Head of caudate nucleus (tissue), 42 donors: ENCODE data around the gene MAP3K20.
"Not testable (repeated sequence)": the region's sequence is repeated elsewhere in the genome, so short reads cannot be mapped to it uniquely, and the experiment has no call there.

Source experiments
- DNase-seq, 42 donors: peaks; one replicate each; pipeline versions ENCODE4 v3.0.0 to v3.0.0-alpha.2; 2020 to 2021; ENCODE audit warnings: mixed read lengths in 7 of 42
- intact Hi-C: fragments of 100-400 bp; cut with DNase I; formaldehyde crosslinking; loops from one replicate; pipeline ENCODE4 v1.15.0; 2022

Gene MAP3K20

GRCh38 chr2:173181982-173182381 lies 106.3 kb downstream of the MAP3K20 start:
- DNase-seq = no peak
- intact Hi-C loops = no loop called here

DNA sequence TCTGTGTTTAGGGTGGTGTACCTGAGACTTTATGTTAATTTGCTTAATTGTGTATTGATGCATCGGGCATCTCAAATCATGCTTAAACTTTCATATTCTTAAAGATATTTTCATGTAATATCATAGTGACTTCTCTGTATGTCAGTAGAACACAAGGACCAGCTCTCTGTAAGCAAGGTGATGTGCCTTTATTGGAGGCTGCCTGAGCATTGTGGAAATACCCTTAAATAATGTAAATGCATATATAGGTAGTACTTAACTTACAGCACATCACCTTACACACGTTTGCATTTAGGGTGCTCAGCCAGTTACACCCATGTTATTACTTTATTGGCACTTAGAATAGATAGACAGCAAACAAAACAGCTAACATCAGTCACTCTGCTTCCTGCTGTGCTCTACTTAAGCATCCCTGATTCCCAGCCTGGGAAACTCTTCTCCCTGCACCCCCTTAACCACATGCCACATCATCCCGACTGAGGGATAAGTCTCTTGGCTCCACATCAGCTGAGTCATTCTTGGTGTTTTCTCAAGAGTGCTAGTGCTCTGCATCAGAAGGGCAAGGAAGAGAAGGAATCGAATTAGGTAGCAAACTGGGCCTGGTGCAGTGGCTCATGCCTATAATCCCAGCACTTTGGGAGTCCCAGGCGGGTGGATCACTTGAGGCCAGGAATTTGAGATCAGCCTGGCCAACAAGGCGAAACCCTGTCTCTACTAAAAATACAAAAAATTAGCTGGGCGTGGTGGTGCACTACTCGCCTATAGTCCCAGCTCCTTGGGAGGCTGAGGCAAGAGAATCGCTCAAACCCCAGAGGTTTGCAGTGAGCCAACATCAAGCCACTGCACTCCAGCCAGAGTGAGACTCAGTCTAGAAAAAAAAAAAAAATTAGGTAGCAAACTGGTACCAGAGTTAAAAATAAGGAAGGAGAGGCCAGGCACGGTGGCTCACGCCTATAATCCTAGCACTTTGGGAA lies 108.7 kb downstream of the MAP3K20 start:
- DNase-seq = peak in 4 of 42 donors; percentile 4 to 57 (median 24)
- intact Hi-C loops = no loop called here

DNA sequence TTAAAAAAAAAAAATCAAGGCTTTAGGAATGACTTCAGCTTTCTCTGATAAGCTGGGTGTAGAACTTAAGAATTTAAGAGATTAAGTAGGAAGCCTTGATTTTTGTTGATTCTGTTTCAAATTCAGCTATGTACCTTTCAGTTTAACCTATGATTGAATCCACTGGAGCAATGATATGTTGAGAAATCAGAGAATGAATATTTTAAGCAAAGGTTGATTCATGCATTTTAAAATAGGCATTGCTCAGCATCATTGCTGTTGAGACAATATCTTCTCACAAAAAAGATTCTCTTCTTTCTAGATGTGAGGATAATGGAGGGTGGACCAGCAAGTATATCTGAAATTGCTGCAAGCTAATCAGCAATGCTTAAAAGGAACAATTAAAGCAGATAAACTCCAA lies 109.8 kb downstream of the MAP3K20 start:
- DNase-seq = no peak
- intact Hi-C loops = no loop called here

- intact Hi-C loops = no loop called here
Measured at GRCh38 chr2:173187941-173188788, 112.5 kb downstream of the MAP3K20 start.

GRCh38 chr2:173191601-173192000 lies 116.0 kb downstream of the MAP3K20 start:
- intact Hi-C loops = no loop called here
- no peak for DNase-seq

More at GRCh38 chr2:173187941-173188788, 112.5 kb downstream of the MAP3K20 start:
- DNase-seq = peak in 15 of 42 donors; percentile 8 to 69 (median 22)

DNA sequence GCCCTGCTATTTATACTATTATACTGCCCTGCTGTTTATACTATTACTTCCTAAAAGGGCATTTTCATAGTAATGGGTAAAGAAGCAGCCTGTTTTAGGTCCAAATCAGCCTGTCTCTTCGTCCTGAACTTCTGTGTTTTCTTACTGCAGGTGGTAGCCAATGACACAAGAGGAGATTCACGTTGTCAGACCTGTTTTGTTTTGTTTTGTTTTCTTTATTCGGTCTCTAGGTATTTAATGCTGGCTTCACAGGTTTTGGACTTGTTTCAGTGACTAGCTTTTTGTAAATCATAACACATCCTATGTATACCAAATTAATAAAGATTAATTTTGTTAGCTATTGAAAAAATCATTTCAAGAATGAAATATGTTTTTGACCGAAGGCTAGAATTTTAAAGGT lies 116.4 kb downstream of the MAP3K20 start:
- intact Hi-C loops = no loop called here
- no peak for DNase-seq

DNA sequence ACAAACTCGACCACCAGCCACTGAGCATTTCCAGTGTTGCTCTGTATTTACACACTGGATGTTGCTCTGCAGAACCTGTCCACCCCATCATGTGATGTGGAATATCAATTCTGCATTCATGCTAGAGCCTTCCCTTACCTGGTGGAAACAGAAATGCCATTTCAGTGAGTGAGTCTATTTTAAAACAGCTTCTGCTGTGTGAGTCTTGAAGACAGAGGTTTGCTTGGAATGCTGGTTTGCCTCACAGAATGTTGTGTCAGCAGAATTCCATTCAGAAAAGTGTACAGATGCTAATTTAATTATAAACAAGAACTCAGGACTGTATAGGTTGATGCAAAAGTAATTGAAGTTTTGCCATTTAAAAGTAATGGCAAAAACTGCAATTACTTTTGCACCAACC lies 118.3 kb downstream of the MAP3K20 start:
- no peak for DNase-seq
- intact Hi-C loops = no loop called here

- intact Hi-C loops = no loop called here
- DNase-seq = no peak
Measured at GRCh38 chr2:173195100-173195499, 119.5 kb downstream of the MAP3K20 start.

- intact Hi-C loops = no loop called here
Measured at GRCh38 chr2:173196080-173196479, 120.4 kb downstream of the MAP3K20 start.

DNA sequence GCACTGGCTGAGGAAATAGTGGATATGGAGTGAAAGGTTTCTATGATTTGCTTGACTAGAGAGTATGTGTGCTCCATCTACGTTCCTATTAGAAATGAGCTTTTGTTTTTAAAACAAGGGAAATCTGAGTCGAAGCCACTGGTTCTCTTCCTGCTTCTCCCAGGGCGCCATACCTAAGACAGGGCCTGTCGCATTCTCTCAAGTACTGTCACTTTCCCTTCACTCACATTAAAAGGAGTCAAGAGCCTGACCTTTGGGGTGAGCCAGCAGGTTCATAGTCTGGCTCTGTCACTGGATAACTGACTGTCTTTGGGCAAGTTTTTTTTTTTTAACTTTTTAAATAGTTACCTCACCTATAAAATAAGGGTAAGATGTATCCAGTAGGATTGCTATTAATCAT lies 121.0 kb downstream of the MAP3K20 start:
- intact Hi-C loops = no loop called here
- no peak for DNase-seq

More at GRCh38 chr2:173196080-173196479, 120.4 kb downstream of the MAP3K20 start:
- DNase-seq = no peak

DNA sequence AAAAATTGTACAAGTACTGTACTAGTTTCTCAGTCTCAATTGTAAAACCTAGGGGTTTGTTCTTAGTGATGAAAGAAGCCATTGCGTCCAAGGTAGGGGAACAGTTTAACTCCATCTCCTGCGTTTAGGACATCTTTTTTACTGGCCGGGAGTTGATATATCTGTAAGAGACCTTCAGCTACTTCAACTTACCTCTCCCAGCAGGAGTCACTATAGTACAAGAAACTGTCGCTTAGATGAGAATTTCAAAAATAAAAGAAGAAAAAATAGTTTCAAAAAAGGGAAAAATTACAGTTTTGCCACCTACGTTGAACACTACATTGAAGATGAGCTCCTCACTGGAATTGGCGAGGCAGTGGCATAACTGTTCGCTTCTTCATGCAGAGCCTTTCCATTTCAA lies 122.7 kb downstream of the MAP3K20 start:
- intact Hi-C loops = no loop called here
- no peak for DNase-seq

GRCh38 chr2:173199294-173199693 lies 123.6 kb downstream of the MAP3K20 start:
- intact Hi-C loops = no loop called here
- no peak for DNase-seq

DNA sequence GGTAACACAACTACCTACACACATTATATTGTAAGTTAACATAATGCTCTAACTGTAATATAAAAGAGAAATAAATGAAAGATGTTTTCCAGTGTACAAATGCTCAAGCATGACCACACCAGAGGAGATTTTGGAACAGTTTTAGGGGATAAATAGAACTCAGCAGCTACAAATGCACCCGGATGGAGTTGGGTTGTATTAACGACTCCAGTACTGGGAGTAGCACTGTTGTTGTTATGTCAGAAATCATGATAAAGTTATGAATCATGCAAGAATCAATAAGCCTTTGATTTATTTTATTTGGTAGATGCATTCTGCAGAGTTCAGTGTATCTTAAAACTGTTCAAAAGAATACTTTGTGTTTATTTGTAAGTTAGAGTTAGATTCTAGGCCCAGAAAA lies 126.9 kb downstream of the MAP3K20 start:
- intact Hi-C loops = no loop called here
- DNase-seq = no peak

DNA sequence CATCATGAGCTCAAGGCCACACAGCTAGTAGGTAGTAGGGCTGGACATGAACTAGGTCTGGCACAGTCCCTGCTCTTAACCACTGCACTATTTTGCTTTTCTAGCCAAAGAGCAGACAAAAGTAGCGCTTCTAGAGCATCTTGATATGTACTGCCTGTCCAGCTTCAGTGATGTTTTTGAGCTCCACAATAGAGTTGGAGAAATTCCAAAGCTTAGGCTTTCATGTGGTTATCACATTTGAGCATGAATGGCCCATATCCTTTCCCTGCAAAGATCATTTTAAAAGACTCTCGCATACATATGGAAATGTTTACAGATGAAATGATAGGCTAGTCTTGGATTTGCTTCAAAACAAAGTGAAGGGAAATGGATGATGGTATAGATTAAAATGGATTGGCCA lies 128.7 kb downstream of the MAP3K20 start:
- intact Hi-C loops = no loop called here
- DNase-seq = no peak

DNA sequence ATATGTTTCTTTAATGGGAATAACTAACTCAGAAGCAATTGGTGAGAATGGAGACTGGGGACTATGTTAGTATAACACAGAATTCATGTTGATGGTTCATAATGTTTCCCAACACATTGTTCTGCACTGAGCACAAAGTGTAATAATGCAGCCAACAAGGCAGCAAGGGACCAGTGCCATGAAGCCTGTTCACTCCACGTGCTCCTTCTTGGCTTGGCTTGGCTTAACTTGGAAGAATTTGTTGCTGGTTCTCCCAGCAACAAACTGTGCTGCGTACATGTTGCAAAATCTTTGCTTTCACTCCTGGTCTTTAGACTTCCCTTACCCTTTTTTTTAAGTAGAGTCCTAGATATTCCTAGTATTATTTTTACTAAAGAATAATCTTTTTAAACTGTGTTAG lies 129.7 kb downstream of the MAP3K20 start:
- DNase-seq = peak in 15 of 42 donors; percentile 11 to 64 (median 35)
- intact Hi-C loops = no loop called here

- DNase-seq, intact Hi-C loops: not testable (repeated sequence)
Measured at GRCh38 chr2:173207124-173207523, 131.5 kb downstream of the MAP3K20 start.

DNA sequence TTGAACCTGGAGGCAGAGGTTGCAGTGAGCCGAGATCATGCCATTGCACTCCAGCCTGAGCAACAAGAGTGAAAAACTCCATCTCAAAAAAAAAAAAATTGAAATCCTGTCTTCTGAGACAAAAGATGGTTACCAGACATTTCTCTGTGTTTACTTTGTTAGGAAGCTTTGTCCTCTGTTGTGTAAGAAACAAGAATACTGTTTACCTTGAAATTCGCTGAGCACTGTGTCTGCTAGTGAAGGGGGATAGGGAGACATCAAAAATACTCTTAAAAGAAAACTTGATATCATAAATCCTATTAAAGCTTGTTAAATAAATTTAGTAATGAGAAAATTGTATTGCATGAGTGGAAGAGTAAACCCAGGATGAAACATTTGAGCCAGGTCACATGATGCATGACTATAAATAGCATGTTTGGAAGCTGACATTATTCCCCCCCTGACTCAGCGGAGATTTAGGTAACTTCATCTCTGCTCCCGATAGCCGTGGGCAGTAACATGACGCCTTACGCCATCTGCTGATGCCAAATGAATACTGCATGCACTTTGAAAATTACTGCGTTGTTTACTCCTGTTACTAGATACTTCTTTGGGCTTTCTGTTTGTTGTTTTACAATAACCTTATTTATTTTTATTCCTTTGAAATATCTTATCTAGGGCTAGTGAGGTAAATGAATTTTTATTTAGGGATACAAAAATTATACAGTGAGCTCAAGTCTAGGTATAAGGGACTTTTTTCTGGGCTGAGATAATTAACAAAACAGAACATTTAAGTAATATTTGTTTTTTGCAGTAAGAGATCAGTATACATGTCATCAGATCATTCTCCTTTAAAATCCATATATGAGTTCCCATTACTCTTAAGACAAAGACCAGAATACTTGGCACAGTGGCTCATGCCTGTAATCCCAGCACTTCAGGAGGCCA lies 134.9 kb downstream of the MAP3K20 start:
- DNase-seq = peak in 41 of 42 donors; percentile 13 to 87 (median 61)
- intact Hi-C loops = loop anchor here (5.0 kb wide), 1 partner anchor 183 kb away; no protein-coding TSS in a partner anchor

- intact Hi-C loops = loop anchor here (5.0 kb wide), 1 partner anchor 186 kb away; no protein-coding TSS in a partner anchor
- DNase-seq = no peak
Measured at GRCh38 chr2:173213181-173213580, 137.5 kb downstream of the MAP3K20 start.

DNA sequence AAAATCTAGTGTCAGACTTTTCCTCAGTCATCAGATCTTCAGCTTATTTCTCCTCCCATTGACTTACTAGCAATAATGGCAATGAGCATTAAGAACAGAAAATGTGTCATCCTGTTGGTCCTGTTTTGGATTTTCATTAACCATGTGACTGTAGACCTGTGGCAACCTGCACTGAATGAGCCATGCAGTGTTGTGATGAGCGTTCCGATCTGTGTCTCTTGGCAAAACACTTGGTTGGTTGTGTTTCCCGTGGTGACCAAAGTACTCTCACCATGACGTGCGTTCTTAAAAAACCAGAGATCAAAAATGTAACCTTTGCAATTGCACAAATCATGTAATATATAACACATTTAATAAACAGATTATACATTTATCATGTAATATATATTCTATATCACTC lies 138.6 kb downstream of the MAP3K20 start:
- intact Hi-C loops = loop anchor here (5.0 kb wide), 1 partner anchor 187 kb away; no protein-coding TSS in a partner anchor
- no peak for DNase-seq
